ACC112 (cell line): ENCODE results near the gene CLSTN3.

Source experiments
- H2AFZ ChIP-seq: fragments of 200-600 bp; sonication (generic); one replicate; pipeline ENCODE4 v1.6.0; 2017; ENCODE audit warnings: antibody characterized with exemption, low read length; ENCODE audit not compliant: unreplicated experiment
- H3K27ac ChIP-seq: fragments of 200-600 bp; sonication (generic); 2 replicates; pipeline ENCODE4 v1.5.1; 2014; ENCODE audit warnings: low read depth, mild to moderate bottlenecking, antibody characterized with exemption, low read length, moderate library complexity
- H3K27me3 ChIP-seq: fragments of 200-600 bp; sonication (generic); 2 replicates; pipeline ENCODE4 v1.6.1; 2014; ENCODE audit warnings: mild to moderate bottlenecking, antibody characterized with exemption, low read length, moderate library complexity, mixed read lengths; ENCODE audit not compliant: insufficient read depth
- H3K36me3 ChIP-seq: fragments of 200-600 bp; sonication (generic); 2 replicates; pipeline ENCODE4 v1.6.1; 2016; ENCODE audit warnings: mild to moderate bottlenecking, antibody characterized with exemption, low read length, moderate library complexity, mixed read lengths; ENCODE audit not compliant: insufficient read depth
- H3K4me1 ChIP-seq: fragments of 200-600 bp; sonication (generic); one replicate; pipeline ENCODE4 v1.6.1; 2016; ENCODE audit warnings: low read length, mixed read lengths; ENCODE audit not compliant: insufficient read depth, unreplicated experiment, control insufficient read depth
- H3K4me3 ChIP-seq: fragments of 200-600 bp; sonication (generic); 2 replicates; pipeline ENCODE4 v1.5.1; 2014; ENCODE audit warnings: mild to moderate bottlenecking, low read depth, low read length
- H3K79me2 ChIP-seq: fragments of 200-600 bp; sonication (generic); one replicate; pipeline ENCODE4 v1.6.0; 2016; ENCODE audit warnings: low read length; ENCODE audit not compliant: control insufficient read depth, unreplicated experiment, insufficient read depth

The CLSTN3 gene

DNA sequence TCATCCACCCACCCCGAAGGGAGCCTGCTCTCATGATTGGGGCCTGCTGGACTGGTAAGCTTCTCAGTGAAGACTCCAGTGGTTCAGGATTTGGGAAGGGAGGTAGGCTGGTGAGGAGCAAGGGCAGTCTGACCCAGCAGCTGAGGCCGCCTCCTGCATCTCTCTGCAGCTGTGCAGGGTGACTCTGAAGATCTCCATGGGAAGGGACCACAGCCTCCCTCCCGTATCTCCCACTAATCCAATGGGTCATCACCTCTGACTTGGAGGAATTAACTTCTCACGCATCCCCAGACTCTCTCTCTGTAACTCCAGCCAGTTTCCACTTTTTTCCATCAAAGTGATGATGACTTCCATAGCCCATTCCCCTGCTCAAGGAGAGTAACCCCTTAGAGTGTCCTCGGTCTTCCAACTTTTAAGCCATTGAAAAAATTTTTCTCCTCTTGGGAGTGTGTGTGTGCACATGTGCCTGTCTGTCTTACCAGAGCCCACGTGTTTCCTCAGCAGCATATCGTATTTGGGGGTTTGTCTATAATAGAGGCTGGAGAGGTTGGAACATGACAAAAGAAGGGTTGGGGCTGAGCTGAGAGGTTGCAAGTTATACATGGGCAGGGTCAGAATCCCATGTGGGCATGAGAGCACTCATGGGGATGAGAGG lies 11.3 kb downstream of the CLSTN3 start:
- Histone ChIP-seq H3K27ac (no peak overlapping the region), H2AFZ (no peak overlapping the region), H3K4me1 (peaks cover 12% of the 10 kb centered on the region), H3K79me2 (no peaks in the 10 kb centered on the region), H3K4me3 (no peak overlapping the region), H3K27me3 (no peaks in the 10 kb centered on the region), H3K36me3 (no peaks in the 10 kb centered on the region)

- Histone ChIP-seq H3K36me3 (no peaks in the 10 kb centered on the region), H3K27ac (no peak overlapping the region), H3K27me3 (no peaks in the 10 kb centered on the region), H3K4me3 (no peak overlapping the region), H3K79me2 (no peaks in the 10 kb centered on the region), H2AFZ (no peak overlapping the region), H3K4me1 (peaks cover 15% of the 10 kb centered on the region)
Measured at GRCh38 chr12:7142056-7142644, 12.0 kb downstream of the CLSTN3 start.

GRCh38 chr12:7142809-7143465 lies 12.8 kb downstream of the CLSTN3 start:
- Histone ChIP-seq H3K27ac (no peak overlapping the region), H2AFZ (no peak overlapping the region), H3K36me3 (no peaks in the 10 kb centered on the region), H3K27me3 (no peaks in the 10 kb centered on the region), H3K79me2 (no peaks in the 10 kb centered on the region), H3K4me3 (no peak overlapping the region), H3K4me1 (peaks cover 15% of the 10 kb centered on the region)

GRCh38 chr12:7143564-7143963 lies 13.4 kb downstream of the CLSTN3 start:
- no peak overlapping the region for H2AFZ ChIP-seq
- peaks cover 15% of the 10 kb centered on the region for H3K4me1 ChIP-seq
- no peaks in the 10 kb centered on the region for H3K79me2 ChIP-seq
- no peaks in the 10 kb centered on the region for H3K27me3 ChIP-seq
- no peak overlapping the region for H3K27ac ChIP-seq
- H3K36me3 ChIP-seq = no peaks in the 10 kb centered on the region
- H3K4me3 ChIP-seq = no peak overlapping the region

GRCh38 chr12:7144414-7145120 lies 14.4 kb downstream of the CLSTN3 start:
- no peak overlapping the region for H2AFZ ChIP-seq
- peaks cover 4% of the 10 kb centered on the region; the same call in 1 of the 2 replicates for H3K36me3 ChIP-seq
- H3K4me1 ChIP-seq = peaks cover 15% of the 10 kb centered on the region
- H3K27ac ChIP-seq = no peak overlapping the region
- no peaks in the 10 kb centered on the region for H3K27me3 ChIP-seq
- no peak overlapping the region for H3K4me3 ChIP-seq
- no peaks in the 10 kb centered on the region for H3K79me2 ChIP-seq

GRCh38 chr12:7145671-7146070 lies 15.5 kb downstream of the CLSTN3 start:
- Histone ChIP-seq H3K79me2 (no peaks in the 10 kb centered on the region), H2AFZ (no peak overlapping the region), H3K27me3 (no peaks in the 10 kb centered on the region), H3K4me3 (no peak overlapping the region), H3K36me3 (peaks cover 4% of the 10 kb centered on the region; the same call in 1 of the 2 replicates), H3K4me1 (peaks cover 15% of the 10 kb centered on the region), H3K27ac (no peak overlapping the region)

- Histone ChIP-seq H3K36me3 (peaks cover 4% of the 10 kb centered on the region; the same call in 1 of the 2 replicates), H3K4me1 (peaks cover 15% of the 10 kb centered on the region), H3K4me3 (no peak overlapping the region)
Measured at GRCh38 chr12:7146228-7146627, 16.1 kb downstream of the CLSTN3 start.

GRCh38 chr12:7146906-7147305 lies 16.7 kb downstream of the CLSTN3 start:
- Histone ChIP-seq H3K79me2 (no peaks in the 10 kb centered on the region), H2AFZ (no peak overlapping the region), H3K27ac (no peak overlapping the region), H3K4me1 (peaks cover 15% of the 10 kb centered on the region), H3K4me3 (no peak overlapping the region), H3K36me3 (peaks cover 4% of the 10 kb centered on the region; the same call in 1 of the 2 replicates), H3K27me3 (no peaks in the 10 kb centered on the region)

More at GRCh38 chr12:7146228-7146627, 16.1 kb downstream of the CLSTN3 start:
- H3K79me2 ChIP-seq = no peaks in the 10 kb centered on the region
- H2AFZ ChIP-seq = no peak overlapping the region
- H3K27ac ChIP-seq = no peak overlapping the region
- no peaks in the 10 kb centered on the region for H3K27me3 ChIP-seq

DNA sequence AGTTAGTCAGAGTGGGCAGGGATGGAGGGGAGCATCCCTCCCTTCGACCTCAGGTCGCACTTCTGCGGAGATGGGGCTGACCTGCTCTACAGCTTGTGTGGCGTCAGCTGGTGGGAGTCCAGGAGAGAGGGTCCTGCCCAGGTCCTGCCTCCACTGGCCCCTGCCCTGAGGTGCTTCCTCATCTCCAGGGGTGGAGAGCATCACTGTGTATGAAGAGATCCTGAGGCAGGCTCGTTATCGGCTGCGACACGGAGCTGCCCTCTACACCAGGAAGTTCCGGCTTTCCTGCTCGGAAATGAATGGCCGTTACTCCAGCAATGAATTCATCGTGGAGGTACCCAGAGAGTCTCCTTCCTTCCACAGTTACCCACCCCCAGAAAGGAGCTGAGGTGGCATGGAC lies 20.2 kb downstream of the CLSTN3 start:
- no peak overlapping the region for H3K27ac ChIP-seq
- no peak overlapping the region for H3K4me3 ChIP-seq
- H3K4me1 ChIP-seq = peaks cover 10% of the 10 kb centered on the region
- H3K27me3 ChIP-seq = no peaks in the 10 kb centered on the region
- H3K79me2 ChIP-seq = no peaks in the 10 kb centered on the region
- no peak overlapping the region for H2AFZ ChIP-seq
- peaks cover 4% of the 10 kb centered on the region; the same call in 1 of the 2 replicates for H3K36me3 ChIP-seq

DNA sequence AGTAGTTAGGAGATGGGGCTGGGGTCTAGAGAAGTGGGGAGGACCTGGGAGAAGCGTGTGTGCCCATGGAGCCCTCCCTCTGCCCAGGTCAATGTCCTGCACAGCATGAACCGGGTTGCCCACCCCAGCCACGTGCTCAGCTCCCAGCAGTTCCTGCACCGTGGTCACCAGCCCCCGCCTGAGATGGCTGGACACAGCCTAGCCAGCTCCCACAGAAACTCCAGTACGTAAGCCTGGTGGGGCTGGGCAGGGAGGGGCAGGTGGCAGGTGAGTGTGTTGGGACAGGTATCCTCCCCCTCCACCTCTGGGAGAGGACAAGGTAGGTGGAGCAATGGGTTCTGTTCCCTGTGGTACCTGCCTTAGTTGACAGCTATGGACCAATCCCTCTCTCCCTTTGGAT lies 20.7 kb downstream of the CLSTN3 start:
- Histone ChIP-seq H3K36me3 (peaks cover 4% of the 10 kb centered on the region; the same call in 1 of the 2 replicates), H3K27ac (no peak overlapping the region), H3K79me2 (no peaks in the 10 kb centered on the region)

More for the DNA sequence above, 20.7 kb downstream of the CLSTN3 start:
- H3K4me3 ChIP-seq = no peak overlapping the region
- H2AFZ ChIP-seq = no peak overlapping the region
- peaks cover 9% of the 10 kb centered on the region for H3K4me1 ChIP-seq
- no peaks in the 10 kb centered on the region for H3K27me3 ChIP-seq
